Neural cell (in vitro differentiated cells): ENCODE results near the gene SLC36A2. TPM values are rescaled to one million over a fixed set of nuclear protein-coding genes. Genes with fewer than 3 reads are reported as not detected.

Source experiments
- H2AFZ ChIP-seq: fragments of 200-600, 300-800 bp; sonication (generic), shearing (Covaris generic); 2 replicates; pipeline ENCODE4 v1.6.0; 2014; ENCODE audit warnings: low read depth, mild to moderate bottlenecking, antibody characterized with exemption, low read length, moderate library complexity
- H3F3A ChIP-seq: fragments of 200-600 bp; shearing (Covaris generic); 2 replicates; pipeline ENCODE4 v1.6.1; 2016; ENCODE audit warnings: mild to moderate bottlenecking, moderate library complexity, mixed read lengths, antibody characterized with exemption, low read length; ENCODE audit not compliant: insufficient read depth, poor library complexity, severe bottlenecking
- H3K27ac ChIP-seq: fragments of 200-600, 300-800 bp; sonication (generic), shearing (Covaris generic); 2 replicates; pipeline ENCODE4 v1.5.1; 2014; ENCODE audit warnings: mild to moderate bottlenecking, low read length, moderate library complexity
- H3K27me3 ChIP-seq: fragments of 300-800, 200-600 bp; sonication (generic), shearing (Covaris generic); 2 replicates; pipeline ENCODE4 v1.6.0; 2014; ENCODE audit warnings: mild to moderate bottlenecking, low read depth, low read length, moderate library complexity; ENCODE audit not compliant: insufficient read depth
- H3K36me3 ChIP-seq: fragments of 300-800, 200-600 bp; sonication (generic), shearing (Covaris generic); 2 replicates; pipeline ENCODE4 v1.5.1; 2014; ENCODE audit warnings: mild to moderate bottlenecking, antibody characterized with exemption, low read length, moderate library complexity; ENCODE audit not compliant: insufficient read depth
- H3K4me2 ChIP-seq: fragments of 300-800, 200-600 bp; sonication (generic), shearing (Covaris generic); 2 replicates; pipeline ENCODE4 v1.6.0; 2014; ENCODE audit warnings: mild to moderate bottlenecking, low read length
- H3K4me3 ChIP-seq: fragments of 300-800, 200-600 bp; sonication (generic), shearing (Covaris generic); 2 replicates; pipeline ENCODE4 v1.5.1; 2014; ENCODE audit warnings: mild to moderate bottlenecking, low read length, moderate library complexity
- H3K79me2 ChIP-seq: fragments of 200-600 bp; shearing (Covaris generic); replicated peaks from 2 replicates; pipeline ENCODE4 v1.6.0; 2014; ENCODE audit warnings: mild to moderate bottlenecking, low read length, moderate library complexity; ENCODE audit not compliant: insufficient read depth
- H3K9ac ChIP-seq: fragments of 300-800, 200-600 bp; sonication (generic), shearing (Covaris generic); 2 replicates; pipeline ENCODE4 v1.6.1; 2016; ENCODE audit warnings: mild to moderate bottlenecking, low read length, mixed read lengths
- H3K9me2 ChIP-seq: fragments of 200-600 bp; shearing (Covaris generic); 2 replicates; pipeline ENCODE4 v1.6.1; 2016; ENCODE audit warnings: mild to moderate bottlenecking, low read length, mixed read lengths; ENCODE audit not compliant: insufficient read depth
- H3K9me3 ChIP-seq: fragments of 200-600, 300-800 bp; sonication (generic), shearing (Covaris generic); 2 replicates; pipeline ENCODE4 v1.6.1; 2016; ENCODE audit warnings: mild to moderate bottlenecking, mixed run types, low read length, moderate library complexity, mixed read lengths
- H4K20me1 ChIP-seq: fragments of 200-600 bp; shearing (Covaris generic); 2 replicates; pipeline ENCODE4 v1.6.1; 2016; ENCODE audit warnings: mild to moderate bottlenecking, mixed run types; ENCODE audit not compliant: insufficient read depth
- EP300 ChIP-seq: fragments of 450-650 bp; conservative IDR thresholded peaks from 2 replicates; pipeline ENCODE4 v1.6.1; 2014; ENCODE audit warnings: antibody characterized with exemption, mild to moderate bottlenecking, moderate library complexity; ENCODE audit not compliant: poor library complexity, severe bottlenecking
- EZH2 ChIP-seq: fragments of 200-600, 300-800 bp; shearing (Covaris generic), sonication (generic); IDR thresholded peaks from 2 replicates; pipeline ENCODE4 v1.6.1; 2014; ENCODE audit warnings: antibody characterized with exemption, low read length, borderline replicate concordance, mild to moderate bottlenecking; ENCODE audit not compliant: insufficient read depth, poor library complexity, severe bottlenecking
- MXI1 ChIP-seq: fragments of 450-650 bp; conservative IDR thresholded peaks from 2 replicates; pipeline ENCODE4 v1.6.1; 2014; ENCODE audit warnings: antibody characterized with exemption, mild to moderate bottlenecking; ENCODE audit not compliant: poor library complexity, severe bottlenecking
- POLR2AphosphoS5 ChIP-seq: IDR thresholded peaks from 2 replicates; pipeline ENCODE4 v1.6.1; 2012
- RAD21 ChIP-seq: fragments of 450-650 bp; conservative IDR thresholded peaks from 2 replicates; pipeline ENCODE4 v1.6.1; 2014; ENCODE audit warnings: antibody characterized with exemption, mild to moderate bottlenecking, moderate library complexity
- SMC3 ChIP-seq: fragments of 450-650 bp; conservative IDR thresholded peaks from 2 replicates; pipeline ENCODE4 v1.6.1; 2014; ENCODE audit warnings: antibody characterized with exemption, mild to moderate bottlenecking, moderate library complexity; ENCODE audit not compliant: poor library complexity
- TAF1 ChIP-seq: IDR thresholded peaks from 2 replicates; pipeline ENCODE4 v1.6.1; 2012; ENCODE audit warnings: low read depth
- polyA plus RNA-seq: library from polyadenylated mRNA; depleted of rRNA; stranded (reverse); fragments of >200 nt; gene quantifications from 2 replicates; pipeline ENCODE4 v1.2.3, GENCODE V29; 2014
- TF ChIP-seq, protein P1 (sequence below): fragments of 450-650 bp; IDR thresholded peaks from 2 replicates; pipeline ENCODE4 v1.5.1; 2014; ENCODE audit warnings: antibody characterized with exemption, mild to moderate bottlenecking, moderate library complexity; ENCODE audit not compliant: poor library complexity, severe bottlenecking
- TF ChIP-seq, protein P2 (sequence below): IDR thresholded peaks from 2 replicates; pipeline ENCODE4 v1.6.1; 2012; ENCODE audit warnings: borderline replicate concordance

SLC36A2 gene
- polyA plus RNA-seq, 1 donor from 2014 or later: not detected

DNA sequence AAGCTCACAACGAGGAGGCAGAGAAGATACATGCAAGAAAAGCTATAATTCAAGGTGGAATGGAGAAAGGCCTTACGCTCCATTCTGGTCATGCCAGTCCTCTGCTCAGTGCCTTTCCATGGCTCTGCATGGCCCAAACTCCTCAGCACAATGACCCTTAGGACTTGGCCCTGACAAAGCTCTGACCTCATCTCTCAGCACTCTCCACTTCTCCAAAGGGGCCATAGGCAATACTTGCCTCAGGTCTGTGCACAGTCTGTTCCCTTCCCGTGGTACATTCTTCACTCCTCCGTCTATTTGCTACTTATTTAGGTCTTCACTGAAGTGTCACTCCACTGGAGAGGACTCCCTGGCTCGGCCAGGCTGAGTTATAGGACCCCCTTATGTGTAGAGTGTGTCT, 68.5 kb downstream of the SLC36A2 start:
- H3K9ac ChIP-seq: no peak overlapping the region
- H3K79me2 ChIP-seq: no peaks in the 10 kb centered on the region
- H3K36me3 ChIP-seq: no peaks in the 10 kb centered on the region
- H3K9me2 ChIP-seq: no peaks in the 10 kb centered on the region
- no peaks in the 10 kb centered on the region for H3K9me3 ChIP-seq
- H3F3A ChIP-seq: no peaks in the 10 kb centered on the region
- H3K27me3 ChIP-seq: no peaks in the 10 kb centered on the region
- H3K4me2 ChIP-seq: no peak overlapping the region
- no peak overlapping the region for H2AFZ ChIP-seq
- TF ChIP-seq, protein P1, sequence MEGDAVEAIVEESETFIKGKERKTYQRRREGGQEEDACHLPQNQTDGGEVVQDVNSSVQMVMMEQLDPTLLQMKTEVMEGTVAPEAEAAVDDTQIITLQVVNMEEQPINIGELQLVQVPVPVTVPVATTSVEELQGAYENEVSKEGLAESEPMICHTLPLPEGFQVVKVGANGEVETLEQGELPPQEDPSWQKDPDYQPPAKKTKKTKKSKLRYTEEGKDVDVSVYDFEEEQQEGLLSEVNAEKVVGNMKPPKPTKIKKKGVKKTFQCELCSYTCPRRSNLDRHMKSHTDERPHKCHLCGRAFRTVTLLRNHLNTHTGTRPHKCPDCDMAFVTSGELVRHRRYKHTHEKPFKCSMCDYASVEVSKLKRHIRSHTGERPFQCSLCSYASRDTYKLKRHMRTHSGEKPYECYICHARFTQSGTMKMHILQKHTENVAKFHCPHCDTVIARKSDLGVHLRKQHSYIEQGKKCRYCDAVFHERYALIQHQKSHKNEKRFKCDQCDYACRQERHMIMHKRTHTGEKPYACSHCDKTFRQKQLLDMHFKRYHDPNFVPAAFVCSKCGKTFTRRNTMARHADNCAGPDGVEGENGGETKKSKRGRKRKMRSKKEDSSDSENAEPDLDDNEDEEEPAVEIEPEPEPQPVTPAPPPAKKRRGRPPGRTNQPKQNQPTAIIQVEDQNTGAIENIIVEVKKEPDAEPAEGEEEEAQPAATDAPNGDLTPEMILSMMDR: no peak
- TF ChIP-seq EZH2 (no peak), MXI1 (no peak), EP300 (no peak), RAD21 (no peak), TAF1 (no peak), POLR2AphosphoS5 (no peak), SMC3 (no peak)
- TF ChIP-seq, protein P2, sequence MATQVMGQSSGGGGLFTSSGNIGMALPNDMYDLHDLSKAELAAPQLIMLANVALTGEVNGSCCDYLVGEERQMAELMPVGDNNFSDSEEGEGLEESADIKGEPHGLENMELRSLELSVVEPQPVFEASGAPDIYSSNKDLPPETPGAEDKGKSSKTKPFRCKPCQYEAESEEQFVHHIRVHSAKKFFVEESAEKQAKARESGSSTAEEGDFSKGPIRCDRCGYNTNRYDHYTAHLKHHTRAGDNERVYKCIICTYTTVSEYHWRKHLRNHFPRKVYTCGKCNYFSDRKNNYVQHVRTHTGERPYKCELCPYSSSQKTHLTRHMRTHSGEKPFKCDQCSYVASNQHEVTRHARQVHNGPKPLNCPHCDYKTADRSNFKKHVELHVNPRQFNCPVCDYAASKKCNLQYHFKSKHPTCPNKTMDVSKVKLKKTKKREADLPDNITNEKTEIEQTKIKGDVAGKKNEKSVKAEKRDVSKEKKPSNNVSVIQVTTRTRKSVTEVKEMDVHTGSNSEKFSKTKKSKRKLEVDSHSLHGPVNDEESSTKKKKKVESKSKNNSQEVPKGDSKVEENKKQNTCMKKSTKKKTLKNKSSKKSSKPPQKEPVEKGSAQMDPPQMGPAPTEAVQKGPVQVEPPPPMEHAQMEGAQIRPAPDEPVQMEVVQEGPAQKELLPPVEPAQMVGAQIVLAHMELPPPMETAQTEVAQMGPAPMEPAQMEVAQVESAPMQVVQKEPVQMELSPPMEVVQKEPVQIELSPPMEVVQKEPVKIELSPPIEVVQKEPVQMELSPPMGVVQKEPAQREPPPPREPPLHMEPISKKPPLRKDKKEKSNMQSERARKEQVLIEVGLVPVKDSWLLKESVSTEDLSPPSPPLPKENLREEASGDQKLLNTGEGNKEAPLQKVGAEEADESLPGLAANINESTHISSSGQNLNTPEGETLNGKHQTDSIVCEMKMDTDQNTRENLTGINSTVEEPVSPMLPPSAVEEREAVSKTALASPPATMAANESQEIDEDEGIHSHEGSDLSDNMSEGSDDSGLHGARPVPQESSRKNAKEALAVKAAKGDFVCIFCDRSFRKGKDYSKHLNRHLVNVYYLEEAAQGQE: no peak
- no peaks in the 10 kb centered on the region for H4K20me1 ChIP-seq
- no peak overlapping the region for H3K4me3 ChIP-seq
- no peak overlapping the region for H3K27ac ChIP-seq

DNA sequence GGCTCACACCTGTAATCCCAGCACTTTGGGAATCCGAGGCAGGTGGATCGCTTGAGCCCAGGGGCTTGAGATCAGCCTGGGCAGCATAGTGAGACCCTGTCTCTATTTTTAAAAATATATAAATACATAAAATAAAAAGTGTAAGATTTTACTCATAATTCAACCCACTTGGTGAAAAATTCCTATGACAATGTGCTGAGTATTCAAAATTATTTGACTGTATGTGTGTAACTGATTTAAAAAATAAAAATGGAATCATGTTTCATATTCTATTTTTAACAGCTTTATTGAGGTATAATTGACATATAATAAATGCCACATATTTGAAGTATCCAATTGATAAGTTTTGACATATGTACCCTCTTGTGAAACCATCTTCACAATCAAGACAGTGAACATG, 71.6 kb downstream of the SLC36A2 start:
- TF ChIP-seq MXI1: no peak
- no peak for TF ChIP-seq EP300
- TF ChIP-seq EZH2: no peak
- TF ChIP-seq TAF1: no peak
- TF ChIP-seq RAD21: no peak
- TF ChIP-seq SMC3: no peak
- TF ChIP-seq, protein P1: no peak
- no peak for TF ChIP-seq POLR2AphosphoS5
- H3K9me2 ChIP-seq: no peaks in the 10 kb centered on the region
- no peaks in the 10 kb centered on the region for H3K79me2 ChIP-seq
- H3K9ac ChIP-seq: no peak overlapping the region
- no peak overlapping the region for H3K4me3 ChIP-seq
- no peak overlapping the region for H3K4me2 ChIP-seq
- H3F3A ChIP-seq: no peaks in the 10 kb centered on the region
- no peak overlapping the region for H3K27ac ChIP-seq
- H3K36me3 ChIP-seq: no peaks in the 10 kb centered on the region
- H3K27me3 ChIP-seq: no peaks in the 10 kb centered on the region
- H2AFZ ChIP-seq: no peak overlapping the region
- H3K9me3 ChIP-seq: no peaks in the 10 kb centered on the region
- H4K20me1 ChIP-seq: no peaks in the 10 kb centered on the region
